ENCODE data around the gene CERS6.

CERS6 gene

GRCh38 chr2:168624028-168624427 lies 168.0 kb downstream of the CERS6 start:
- Histone ChIP-seq H3K27ac (ENCODE audit: extremely low read depth, low read depth, low read length) (no peak overlapping the region), H3K4me3 (ENCODE audit: low read depth, low read length) (no peak overlapping the region), H3K9me3 (ENCODE audit: control insufficient read depth, insufficient read depth, low read depth, low read length) (no peaks in the 10 kb centered on the region), H3K4me1 (ENCODE audit: control insufficient read depth, insufficient read depth, low read length) (peaks cover 4% of the 10 kb centered on the region), H3K36me3 (ENCODE audit: control insufficient read depth in 2 of 2, insufficient read depth in 1 of 2, low read length in 2 of 2) (no peaks in the 10 kb centered on the region)
- ChIA-PET POLR2A (no interaction called here), CTCF (no interaction called here)
- no peak for TF ChIP-seq ZNF18 (tag by site-specific recombination; IDR thresholded peaks at IDR 0.05)
- TF ChIP-seq, protein P1, sequence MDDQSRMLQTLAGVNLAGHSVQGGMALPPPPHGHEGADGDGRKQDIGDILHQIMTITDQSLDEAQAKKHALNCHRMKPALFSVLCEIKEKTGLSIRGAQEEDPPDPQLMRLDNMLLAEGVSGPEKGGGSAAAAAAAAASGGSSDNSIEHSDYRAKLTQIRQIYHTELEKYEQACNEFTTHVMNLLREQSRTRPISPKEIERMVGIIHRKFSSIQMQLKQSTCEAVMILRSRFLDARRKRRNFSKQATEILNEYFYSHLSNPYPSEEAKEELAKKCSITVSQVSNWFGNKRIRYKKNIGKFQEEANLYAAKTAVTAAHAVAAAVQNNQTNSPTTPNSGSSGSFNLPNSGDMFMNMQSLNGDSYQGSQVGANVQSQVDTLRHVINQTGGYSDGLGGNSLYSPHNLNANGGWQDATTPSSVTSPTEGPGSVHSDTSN (CRISPR knock-in tag; IDR thresholded peaks at IDR 0.05) = no peak
- no peak for TF ChIP-seq ZBTB20 (tag by site-specific recombination; IDR thresholded peaks at IDR 0.05)
- no peak for TF ChIP-seq ZNF155 (tag by site-specific recombination; IDR thresholded peaks at IDR 0.05)
- TF ChIP-seq, protein P2, sequence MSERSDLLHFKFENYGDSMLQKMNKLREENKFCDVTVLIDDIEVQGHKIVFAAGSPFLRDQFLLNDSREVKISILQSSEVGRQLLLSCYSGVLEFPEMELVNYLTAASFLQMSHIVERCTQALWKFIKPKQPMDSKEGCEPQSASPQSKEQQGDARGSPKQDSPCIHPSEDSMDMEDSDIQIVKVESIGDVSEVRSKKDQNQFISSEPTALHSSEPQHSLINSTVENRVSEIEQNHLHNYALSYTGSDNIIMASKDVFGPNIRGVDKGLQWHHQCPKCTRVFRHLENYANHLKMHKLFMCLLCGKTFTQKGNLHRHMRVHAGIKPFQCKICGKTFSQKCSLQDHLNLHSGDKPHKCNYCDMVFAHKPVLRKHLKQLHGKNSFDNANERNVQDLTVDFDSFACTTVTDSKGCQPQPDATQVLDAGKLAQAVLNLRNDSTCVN (tag by site-specific recombination; optimal IDR thresholded peaks at IDR 0.05) = no peak
- TF ChIP-seq ZNF175 (tag by site-specific recombination; IDR thresholded peaks at IDR 0.05) = no peak
- TF ChIP-seq ZNF311 (tag by site-specific recombination; IDR thresholded peaks at IDR 0.05; ENCODE audit: borderline replicate concordance) = no peak
- no peak for TF ChIP-seq GLIS2 (tag by site-specific recombination; IDR thresholded peaks at IDR 0.05)
- no peak for TF ChIP-seq KLF9 (tag by site-specific recombination; IDR thresholded peaks at IDR 0.05; ENCODE audit: low read depth)
- no peak for TF ChIP-seq ZNF140 (tag by site-specific recombination; IDR thresholded peaks at IDR 0.05)
- TF ChIP-seq ZNF580 (tag by site-specific recombination; IDR thresholded peaks at IDR 0.05) = no peak
- TF ChIP-seq ZNF112 (tag by site-specific recombination; IDR thresholded peaks at IDR 0.05) = no peak
- no peak for TF ChIP-seq ZNF391 (tag by site-specific recombination; IDR thresholded peaks at IDR 0.05; ENCODE audit: borderline replicate concordance, low read depth)
- TF ChIP-seq ZBTB1 (tag by site-specific recombination; IDR thresholded peaks at IDR 0.05) = no peak
- TF ChIP-seq ZNF404 (tag by site-specific recombination; IDR thresholded peaks at IDR 0.05) = no peak
- TF ChIP-seq IKZF3 (tag by site-specific recombination; IDR thresholded peaks at IDR 0.05) = no peak

- CTCF ChIA-PET = no interaction called here
- Histone ChIP-seq H3K36me3 (ENCODE audit: control insufficient read depth in 2 of 2, insufficient read depth in 1 of 2, low read length in 2 of 2) (no peaks in the 10 kb centered on the region), H3K9me3 (ENCODE audit: control insufficient read depth, insufficient read depth, low read depth, low read length) (no peaks in the 10 kb centered on the region), H3K4me3 (ENCODE audit: low read depth, low read length) (no peak overlapping the region), H3K4me1 (ENCODE audit: control insufficient read depth, insufficient read depth, low read length) (peaks cover 4% of the 10 kb centered on the region), H3K27ac (ENCODE audit: extremely low read depth, low read depth, low read length) (no peak overlapping the region)
- TF ChIP-seq ZFP41 (tag by site-specific recombination; IDR thresholded peaks at IDR 0.05; ENCODE audit: borderline replicate concordance) = no peak
- no peak for TF ChIP-seq ZNF416 (tag by site-specific recombination; IDR thresholded peaks at IDR 0.05)
- no peak for TF ChIP-seq ZNF155 (tag by site-specific recombination; IDR thresholded peaks at IDR 0.05)
- no peak for TF ChIP-seq ZNF239 (tag by site-specific recombination; IDR thresholded peaks at IDR 0.05)
- TF ChIP-seq ZNF18 (tag by site-specific recombination; IDR thresholded peaks at IDR 0.05) = no peak
- TF ChIP-seq ZNF274 (IDR thresholded peaks at IDR 0.05; ENCODE audit: low read length) = no peak
- TF ChIP-seq ZNF274 (tag by site-specific recombination; IDR thresholded peaks at IDR 0.05; ENCODE audit: borderline replicate concordance) = no peak
- TF ChIP-seq ZNF600 (tag by site-specific recombination; IDR thresholded peaks at IDR 0.05) = no peak
- TF ChIP-seq ZNF629 (tag by site-specific recombination; IDR thresholded peaks at IDR 0.05) = no peak
- no peak for TF ChIP-seq ZNF184 (tag by site-specific recombination; IDR thresholded peaks at IDR 0.05)
- TF ChIP-seq MYNN (tag by site-specific recombination; IDR thresholded peaks at IDR 0.05; ENCODE audit: borderline replicate concordance) = no peak
- no peak for TF ChIP-seq ZNF501 (tag by site-specific recombination; IDR thresholded peaks at IDR 0.05)
- TF ChIP-seq SCRT1 (tag by site-specific recombination; IDR thresholded peaks at IDR 0.05; ENCODE audit: borderline replicate concordance) = no peak
- TF ChIP-seq ZNF23 (tag by site-specific recombination; IDR thresholded peaks at IDR 0.05; ENCODE audit: borderline replicate concordance) = no peak
- POLR2A ChIA-PET = no interaction called here
Observed at GRCh38 chr2:168626096-168626495, 170.0 kb downstream of the CERS6 start.
